Measurements from ENCODE around the gene FCN2. TPM values are rescaled to one million over a fixed set of nuclear protein-coding genes. Genes with fewer than 3 reads are reported as not detected.

The FCN2 gene
- total and polyA plus RNA-seq, 9 of the 15 experiments (the other 6 are each of a cell fraction or from before 2014, with no cell fraction given): not detected

DNA sequence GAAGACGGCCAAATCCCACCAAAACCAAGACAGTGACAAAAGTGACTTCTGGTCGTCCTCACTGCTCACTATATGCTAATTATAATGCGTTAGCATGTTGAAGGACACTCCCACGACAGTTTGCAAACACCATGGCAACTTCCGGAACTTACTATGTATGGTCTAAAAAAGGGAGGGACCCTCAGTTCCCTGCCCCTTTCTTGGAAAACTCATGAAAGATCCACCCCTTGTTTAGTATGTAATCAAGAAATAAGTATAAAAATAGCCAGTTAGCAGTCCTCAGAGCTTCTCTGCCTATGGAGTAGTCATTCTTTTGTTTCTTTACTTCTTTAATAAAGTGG lies 9.5 kb downstream of the FCN2 start:
- ChIA-PET POLR2A (no interaction called here), CTCF (ENCODE audit: low intra/inter-chr PET ratio) (no interaction called here)
- Histone ChIP-seq H3K27me3 (ENCODE audit: control insufficient read depth in 2 of 2, insufficient read depth in 2 of 2, low read length in 2 of 2) (peaks cover 18 to 38% of the 10 kb centered on the region in 2 experiments), H3K9me3 (replicated peaks; ENCODE audit: control insufficient read depth, insufficient read depth, low read depth, low read length) (no peaks in the 10 kb centered on the region), H3K4me2 (ENCODE audit: insufficient read depth, low read length) (no peak overlapping the region), H3K4me3 (no peak overlapping the region), H3K9me1 (ENCODE audit: control insufficient read depth, insufficient read depth, low read length) (no peaks in the 10 kb centered on the region), H4K20me1 (replicated peaks; ENCODE audit: control insufficient read depth, insufficient read depth, low read length) (0 out of 2 replicates have a peak, but pooled peaks cover 3% of the 10 kb centered on the region), H3K27ac (ENCODE audit: extremely low read depth, low read depth, low read length) (no peak overlapping the region), H3K9ac (ENCODE audit: insufficient read depth in 1 of 2, low read depth in 2 of 2, low read length in 2 of 2) (no peak overlapping the region), H3K79me2 (ENCODE audit: control insufficient read depth, insufficient read depth, low read length) (no peaks in the 10 kb centered on the region), H2AFZ (ENCODE audit: low read depth, low read length) (no peak overlapping the region), H3K36me3 (ENCODE audit: control insufficient read depth, insufficient read depth, low read length) (no peaks in the 10 kb centered on the region), H3K4me1 (replicated peaks in 1 of 2; ENCODE audit: control insufficient read depth in 2 of 2, insufficient read depth in 2 of 2, low read length in 2 of 2) (no peaks in the 10 kb centered on the region)
- TF ChIP-seq ZNF561 (CRISPR knock-in tag; conservative IDR thresholded peaks at IDR 0.05) (no peak), ZKSCAN8 (CRISPR knock-in tag; IDR thresholded peaks at IDR 0.05) (no peak), SNRNP70 (optimal IDR thresholded peaks at IDR 0.05; ENCODE audit: low read depth, low read length) (no peak), SMARCB1 (IDR thresholded peaks at IDR 0.05; ENCODE audit: insufficient read length, low read depth) (no peak), TCF3 (CRISPR knock-in tag; IDR thresholded peaks at IDR 0.05) (no peak), CCNT2 (IDR thresholded peaks at IDR 0.05; ENCODE audit: borderline replicate concordance, extremely low read depth, insufficient read length, low read depth, low read length) (no peak), PRMT5 (CRISPR knock-in tag; IDR thresholded peaks at IDR 0.05) (no peak), TBL1XR1 (IDR thresholded peaks at IDR 0.05; ENCODE audit: low read length in 2 of 2) (no peak), ELF2 (CRISPR knock-in tag; IDR thresholded peaks at IDR 0.05) (no peak), EHMT2 (IDR thresholded peaks at IDR 0.05) (no peak)
- TF ChIP-seq, protein P1, sequence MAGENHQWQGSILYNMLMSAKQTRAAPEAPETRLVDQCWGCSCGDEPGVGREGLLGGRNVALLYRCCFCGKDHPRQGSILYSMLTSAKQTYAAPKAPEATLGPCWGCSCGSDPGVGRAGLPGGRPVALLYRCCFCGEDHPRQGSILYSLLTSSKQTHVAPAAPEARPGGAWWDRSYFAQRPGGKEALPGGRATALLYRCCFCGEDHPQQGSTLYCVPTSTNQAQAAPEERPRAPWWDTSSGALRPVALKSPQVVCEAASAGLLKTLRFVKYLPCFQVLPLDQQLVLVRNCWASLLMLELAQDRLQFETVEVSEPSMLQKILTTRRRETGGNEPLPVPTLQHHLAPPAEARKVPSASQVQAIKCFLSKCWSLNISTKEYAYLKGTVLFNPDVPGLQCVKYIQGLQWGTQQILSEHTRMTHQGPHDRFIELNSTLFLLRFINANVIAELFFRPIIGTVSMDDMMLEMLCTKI (IDR thresholded peaks at IDR 0.05; ENCODE audit: partially characterized antibody): no peak
- in situ Hi-C loops (cut with MboI) (no loop called here), intact Hi-C loops (cut with micrococcal nuclease) (no loop called here)
- DNase-seq (ENCODE audit: extremely low read depth in 1 of 4, low spot score in 3 of 4) (no peak), ATAC-seq (no peak), FAIRE-seq (no peak)
- BruUV-seq (replicated peaks): no TSS peak
- 0% methylated on average over 5 of the region's 5 CpGs for WGBS (ENCODE audit: insufficient coverage, low coverage, missing lambda C conversion rate)

Measured in K562 (cell line).